HuH-7 (cell line): Measurements from ENCODE around the gene LYSMD4.

Source experiments
- DNase-seq: peaks from one replicate; pipeline ENCODE4 v3.0.0; 2011; ENCODE audit warnings: low spot score

Gene LYSMD4

GRCh38 chr15:99706557-99707303 is 26.5 kb downstream of the LYSMD4 start:
- no peak for DNase-seq

GRCh38 chr15:99704444-99704838 is 28.8 kb downstream of the LYSMD4 start:
- peak; percentile 64 for DNase-seq

GRCh38 chr15:99703603-99704443 is 29.4 kb downstream of the LYSMD4 start:
- peak; percentile 66 for DNase-seq

- no peak for DNase-seq
Measured at GRCh38 chr15:99702895-99703602, 30.2 kb downstream of the LYSMD4 start.

- DNase-seq, result no peak
Measured at GRCh38 chr15:99696096-99696495, 37.1 kb downstream of the LYSMD4 start.

GRCh38 chr15:99692825-99693224 is 40.4 kb downstream of the LYSMD4 start:
- DNase-seq, result no peak

GRCh38 chr15:99686290-99686689 is 46.9 kb downstream of the LYSMD4 start:
- no peak for DNase-seq

- no peak for DNase-seq
Measured at GRCh38 chr15:99683000-99683670, 50.1 kb downstream of the LYSMD4 start.

GRCh38 chr15:99682455-99682854 is 50.8 kb downstream of the LYSMD4 start:
- no peak for DNase-seq

- no peak for DNase-seq
Measured at GRCh38 chr15:99681990-99682389, 51.2 kb downstream of the LYSMD4 start.

- no peak for DNase-seq
Measured at GRCh38 chr15:99680276-99680675, 53.0 kb downstream of the LYSMD4 start.

GRCh38 chr15:99677540-99678134 is 55.6 kb downstream of the LYSMD4 start:
- no peak for DNase-seq
